OCI-LY1 (cell line): ENCODE data around the gene WIZ.

ENCODE experiments used
- CTCF ChIP-seq: fragments of 200-600 bp; sonication (generic), shearing (Covaris generic); IDR thresholded peaks from 2 replicates; pipeline ENCODE4 v1.5.1; 2017; ENCODE audit warnings: mild to moderate bottlenecking, antibody characterized with exemption, low read length, moderate library complexity, mixed read lengths
- EZH2 ChIP-seq: fragments of 200-600 bp; sonication (generic), shearing (Covaris generic); IDR thresholded peaks from 2 replicates; pipeline ENCODE4 v1.8.0; 2017; ENCODE audit warnings: borderline replicate concordance, mixed run types, mild to moderate bottlenecking, antibody characterized with exemption, low read length, moderate library complexity, mixed read lengths

- TF ChIP-seq CTCF (no peak), EZH2 (no peak)
Observed at GRCh38 chr19:15417699-15418098, 32.1 kb downstream of the WIZ start.
